SU-DHL-6 (cell line): ENCODE measurements around the gene SLC4A8.
"Not testable (repeated sequence)": the region's sequence is repeated elsewhere in the genome, so short reads cannot be mapped to it uniquely, and the experiment has no call there.

Experiments used
- EZH2phosphoT487 ChIP-seq: fragments of 200-600 bp; sonication (generic), shearing (Covaris generic); conservative IDR thresholded peaks from 2 replicates; pipeline ENCODE4 v1.6.1; 2018; ENCODE audit warnings: mild to moderate bottlenecking, antibody characterized with exemption, low read length, moderate library complexity, mixed read lengths
- TF ChIP-seq, protein P1 (sequence below): fragments of 200-600 bp; sonication (generic); IDR thresholded peaks from one replicate; pipeline ENCODE4 v1.5.1; 2017; ENCODE audit warnings: antibody characterized with exemption, mild to moderate bottlenecking, low read length, moderate library complexity; ENCODE audit not compliant: insufficient read depth, poor library complexity, severe bottlenecking

DNA sequence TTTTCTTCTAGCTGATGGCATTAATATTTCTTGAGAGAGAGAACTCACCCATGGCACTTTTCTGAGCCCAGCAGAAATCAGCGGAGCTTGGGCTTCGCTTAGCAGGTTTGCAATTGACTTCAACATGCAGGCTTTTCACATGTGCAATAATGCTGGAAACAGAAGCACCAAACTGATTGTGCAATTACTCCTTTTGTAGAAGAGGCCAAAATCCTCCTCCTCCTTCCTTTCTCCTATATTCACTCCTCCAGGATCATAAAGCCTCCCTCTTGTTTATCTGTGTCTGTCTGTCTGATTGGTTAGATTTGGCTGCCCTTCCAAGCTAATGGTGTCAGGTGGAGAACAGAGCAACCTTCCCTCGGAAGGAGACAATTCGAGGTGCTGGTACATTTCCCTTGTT, 90.4 kb downstream of the SLC4A8 start:
- TF ChIP-seq, protein P1, sequence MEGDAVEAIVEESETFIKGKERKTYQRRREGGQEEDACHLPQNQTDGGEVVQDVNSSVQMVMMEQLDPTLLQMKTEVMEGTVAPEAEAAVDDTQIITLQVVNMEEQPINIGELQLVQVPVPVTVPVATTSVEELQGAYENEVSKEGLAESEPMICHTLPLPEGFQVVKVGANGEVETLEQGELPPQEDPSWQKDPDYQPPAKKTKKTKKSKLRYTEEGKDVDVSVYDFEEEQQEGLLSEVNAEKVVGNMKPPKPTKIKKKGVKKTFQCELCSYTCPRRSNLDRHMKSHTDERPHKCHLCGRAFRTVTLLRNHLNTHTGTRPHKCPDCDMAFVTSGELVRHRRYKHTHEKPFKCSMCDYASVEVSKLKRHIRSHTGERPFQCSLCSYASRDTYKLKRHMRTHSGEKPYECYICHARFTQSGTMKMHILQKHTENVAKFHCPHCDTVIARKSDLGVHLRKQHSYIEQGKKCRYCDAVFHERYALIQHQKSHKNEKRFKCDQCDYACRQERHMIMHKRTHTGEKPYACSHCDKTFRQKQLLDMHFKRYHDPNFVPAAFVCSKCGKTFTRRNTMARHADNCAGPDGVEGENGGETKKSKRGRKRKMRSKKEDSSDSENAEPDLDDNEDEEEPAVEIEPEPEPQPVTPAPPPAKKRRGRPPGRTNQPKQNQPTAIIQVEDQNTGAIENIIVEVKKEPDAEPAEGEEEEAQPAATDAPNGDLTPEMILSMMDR = not testable (repeated sequence)
- not testable (repeated sequence) for TF ChIP-seq EZH2phosphoT487
